T-helper 2 cell (primary cell): Measurements from ENCODE around the gene MTMR11.
A peak's percentile ranks its signal among the peaks of the same experiment; 100 is the strongest.
"Not testable (repeated sequence)": the region's sequence is repeated elsewhere in the genome, so short reads cannot be mapped to it uniquely, and the experiment has no call there.

Source experiments
- DNase-seq, 5 experiments: peaks; one replicate each; pipeline versions ENCODE4 v3.0.0 to v3.0.0-alpha.2; 2012 to 2022
- total RNA-seq, 2 donors: gene quantifications; one replicate each; lab custom pipeline; 2026; lab: John Stamatoyannopoulos, UW

The MTMR11 gene, protein sequence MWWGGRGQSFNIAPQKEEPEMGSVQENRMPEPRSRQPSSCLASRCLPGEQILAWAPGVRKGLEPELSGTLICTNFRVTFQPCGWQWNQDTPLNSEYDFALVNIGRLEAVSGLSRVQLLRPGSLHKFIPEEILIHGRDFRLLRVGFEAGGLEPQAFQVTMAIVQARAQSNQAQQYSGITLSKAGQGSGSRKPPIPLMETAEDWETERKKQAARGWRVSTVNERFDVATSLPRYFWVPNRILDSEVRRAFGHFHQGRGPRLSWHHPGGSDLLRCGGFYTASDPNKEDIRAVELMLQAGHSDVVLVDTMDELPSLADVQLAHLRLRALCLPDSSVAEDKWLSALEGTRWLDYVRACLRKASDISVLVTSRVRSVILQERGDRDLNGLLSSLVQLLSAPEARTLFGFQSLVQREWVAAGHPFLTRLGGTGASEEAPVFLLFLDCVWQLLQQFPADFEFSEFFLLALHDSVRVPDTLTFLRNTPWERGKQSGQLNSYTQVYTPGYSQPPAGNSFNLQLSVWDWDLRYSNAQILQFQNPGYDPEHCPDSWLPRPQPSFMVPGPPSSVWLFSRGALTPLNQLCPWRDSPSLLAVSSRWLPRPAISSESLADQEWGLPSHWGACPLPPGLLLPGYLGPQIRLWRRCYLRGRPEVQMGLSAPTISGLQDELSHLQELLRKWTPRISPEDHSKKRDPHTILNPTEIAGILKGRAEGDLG
- total RNA-seq = 0.27 to 0.62 reads per million in 2 donors

DNA sequence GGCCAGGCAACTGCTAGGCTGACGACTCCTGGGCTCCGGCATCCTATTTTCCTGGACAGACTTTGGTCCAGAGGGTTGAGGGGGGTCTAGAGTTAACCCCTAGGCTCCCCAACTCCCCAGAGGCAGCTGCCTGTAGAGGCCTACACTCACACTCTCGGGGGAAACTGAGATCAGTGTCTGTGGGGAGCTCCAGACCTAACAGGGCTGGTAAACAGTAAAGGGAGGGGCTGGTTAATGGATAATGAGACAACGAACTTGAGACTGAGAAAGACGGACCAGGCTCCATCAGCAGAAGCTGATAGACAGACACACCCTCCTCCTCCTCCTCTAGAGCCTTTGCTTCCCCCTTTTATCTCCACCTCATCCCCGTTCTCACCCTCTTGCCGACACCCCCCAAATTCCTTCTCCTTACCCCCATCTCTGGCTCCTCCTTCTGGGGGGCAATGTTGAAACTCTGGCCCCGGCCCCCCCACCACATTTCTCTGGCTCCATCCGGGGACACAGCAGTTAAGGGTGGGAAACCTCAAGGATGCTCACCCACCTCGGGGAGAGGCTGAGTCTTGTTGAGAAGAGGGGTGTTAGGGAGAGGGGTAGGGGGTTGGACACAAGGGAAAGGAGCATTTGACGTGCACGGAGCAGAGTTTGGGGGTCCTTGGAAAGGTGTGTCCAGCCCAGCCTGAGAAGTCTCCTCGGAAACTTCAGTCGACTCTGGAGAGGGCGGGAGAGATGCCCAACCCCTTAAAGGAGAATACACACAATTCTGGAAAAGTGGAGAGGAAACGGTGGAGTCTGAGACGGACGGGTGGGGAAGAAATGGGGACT, at the start of gene MTMR11:
TSS of gene MTMR11 (minus strand) at position 710 of the 822 bp plus-strand sequence. CDS start at position 478, 232 bp downstream.
- DNase-seq = no peak

- DNase-seq = no peak
Measured at GRCh38 chr1:149979972-149980540, 43.4 kb upstream of the MTMR11 start.

GRCh38 chr1:149979245-149979971, 42.7 kb upstream of the MTMR11 start:
- no peak for DNase-seq

DNA sequence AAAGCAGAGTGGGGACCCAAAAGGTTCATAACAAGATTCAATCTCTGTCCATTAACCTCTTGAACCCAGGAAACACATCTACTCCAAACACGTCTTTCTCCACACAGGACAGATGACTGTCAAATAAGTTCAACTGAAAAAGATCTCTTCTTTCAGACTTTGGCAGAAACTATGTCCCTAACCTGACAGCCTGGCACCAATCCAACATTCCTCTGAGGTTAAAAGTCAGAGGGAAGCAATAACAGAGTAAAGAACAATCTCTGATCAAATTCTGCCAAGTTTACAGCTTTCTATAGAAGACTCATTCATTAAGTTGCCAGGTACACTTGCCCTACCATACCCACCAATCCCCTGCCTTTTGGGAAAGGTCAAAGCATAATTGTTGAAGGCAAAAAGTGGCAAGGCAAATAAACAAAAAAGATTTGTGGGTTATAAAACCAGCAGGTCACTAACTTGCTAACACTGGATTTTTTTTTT, 41.9 kb upstream of the MTMR11 start:
- no peak for DNase-seq

DNA sequence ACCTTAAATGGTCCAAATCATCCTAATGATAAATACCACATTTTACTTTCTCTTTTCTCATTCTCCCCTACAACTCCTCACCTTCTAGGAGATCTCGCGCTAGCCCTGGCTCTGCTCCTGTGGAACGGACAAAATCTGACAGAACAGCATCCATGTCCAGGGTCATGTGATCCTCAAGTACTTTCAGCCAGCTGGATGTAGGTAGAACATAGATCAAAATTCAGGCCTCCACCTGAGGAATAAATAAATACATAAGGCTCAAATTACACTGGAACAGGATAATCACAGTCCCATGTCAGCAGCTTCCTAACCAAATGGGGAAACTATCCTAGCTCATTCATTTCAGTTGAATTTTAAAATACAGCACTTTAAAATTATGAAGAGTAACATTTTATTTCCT, 40.7 kb upstream of the MTMR11 start:
- DNase-seq = no peak

- DNase-seq = no peak
Measured at GRCh38 chr1:149972547-149972946, 35.9 kb upstream of the MTMR11 start.

GRCh38 chr1:149967646-149968045, 31.0 kb upstream of the MTMR11 start:
- no peak for DNase-seq

DNA sequence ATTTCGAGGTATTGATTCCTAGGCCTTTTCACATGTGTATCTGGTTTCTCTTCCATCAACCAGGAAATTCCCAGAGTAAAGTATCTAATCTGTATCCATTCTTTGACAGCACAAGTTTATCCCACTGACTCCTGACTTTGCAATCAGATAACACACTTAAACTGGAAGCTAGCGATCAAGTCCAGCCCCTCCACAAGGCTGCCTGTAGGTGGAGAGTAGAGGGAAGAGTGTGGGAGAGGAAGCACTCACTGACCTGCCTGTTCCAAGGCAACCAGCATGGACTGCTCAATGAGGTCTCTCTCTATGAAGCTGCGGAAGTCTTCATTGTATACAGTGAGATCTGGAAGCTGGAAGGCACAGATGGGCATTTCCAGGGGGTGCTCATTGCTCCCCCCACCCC, 30.4 kb upstream of the MTMR11 start:
- no peak for DNase-seq

- DNase-seq = no peak
Measured at GRCh38 chr1:149966405-149966804, 29.7 kb upstream of the MTMR11 start.

- DNase-seq = peak in 1 of 5 experiments; percentile 87
Measured at GRCh38 chr1:149965440-149965839, 28.8 kb upstream of the MTMR11 start.

DNA sequence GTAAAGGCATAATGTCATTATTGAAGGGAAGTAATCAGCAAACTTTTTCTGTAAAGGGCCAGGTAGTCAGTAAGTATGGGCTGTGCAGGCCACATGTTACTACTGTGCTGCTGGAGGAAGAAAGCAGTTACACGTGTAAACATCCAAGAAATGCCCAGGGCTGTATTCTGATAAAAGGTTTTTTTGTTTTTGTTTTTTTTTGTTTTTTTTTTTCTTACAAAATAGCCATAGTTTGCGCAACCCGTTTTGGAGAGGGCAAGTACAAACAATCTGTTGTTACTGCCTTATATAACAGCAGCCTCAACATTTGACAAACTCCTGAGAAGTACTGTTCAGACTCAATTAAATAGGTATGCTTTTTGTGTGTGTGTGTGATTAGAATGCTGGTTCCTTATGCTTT, 26.7 kb upstream of the MTMR11 start:
- no peak for DNase-seq

- DNase-seq = no peak
Measured at GRCh38 chr1:149962736-149963135, 26.1 kb upstream of the MTMR11 start.

- peak in 3 of 5 experiments; percentile 17 to 77 (median 20) for DNase-seq
Measured at GRCh38 chr1:149962039-149962647, 25.5 kb upstream of the MTMR11 start.

GRCh38 chr1:149957548-149957947, 20.9 kb upstream of the MTMR11 start:
- not testable (repeated sequence) for DNase-seq

DNA sequence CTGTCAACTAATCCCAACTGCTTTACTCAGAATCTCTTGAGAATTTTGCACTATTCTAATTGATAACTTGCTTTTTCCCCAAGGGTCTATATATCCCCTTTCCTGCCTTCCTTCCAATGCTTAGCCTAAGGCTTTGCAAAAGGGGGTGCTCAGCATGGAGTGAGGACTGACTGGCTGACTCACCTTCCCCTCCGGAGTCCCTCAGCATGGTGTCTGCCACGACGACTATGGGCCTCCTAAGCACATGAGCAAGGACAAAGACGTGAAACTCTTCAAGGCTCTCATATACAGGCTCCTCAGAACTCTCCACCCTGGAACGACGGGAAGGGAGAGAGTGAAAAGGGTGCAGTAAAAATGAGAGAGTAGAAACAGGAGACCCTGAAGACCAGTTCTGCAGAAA, 13.2 kb upstream of the MTMR11 start:
- DNase-seq = no peak

DNA sequence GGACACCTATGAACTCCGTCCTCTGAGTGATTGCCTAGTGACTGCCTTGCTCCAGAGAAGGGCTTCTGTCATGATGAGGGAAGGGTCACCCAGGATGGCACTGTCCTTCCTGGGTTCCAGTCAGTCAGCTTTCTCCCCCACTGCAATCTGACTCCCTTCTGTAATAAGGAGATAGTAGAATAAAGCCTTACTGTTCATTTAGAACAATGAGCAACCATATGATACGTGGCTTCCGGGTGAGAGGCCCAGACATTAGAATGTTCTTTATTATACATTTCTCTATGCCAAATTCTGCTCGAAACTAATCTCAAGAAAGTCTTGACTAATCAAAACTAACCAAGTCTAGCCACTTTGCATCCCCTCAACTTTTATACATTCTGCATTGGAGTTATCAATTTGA, 8.5 kb upstream of the MTMR11 start:
- no peak for DNase-seq

GRCh38 chr1:149942885-149943284, 6.2 kb upstream of the MTMR11 start:
- no peak for DNase-seq

DNA sequence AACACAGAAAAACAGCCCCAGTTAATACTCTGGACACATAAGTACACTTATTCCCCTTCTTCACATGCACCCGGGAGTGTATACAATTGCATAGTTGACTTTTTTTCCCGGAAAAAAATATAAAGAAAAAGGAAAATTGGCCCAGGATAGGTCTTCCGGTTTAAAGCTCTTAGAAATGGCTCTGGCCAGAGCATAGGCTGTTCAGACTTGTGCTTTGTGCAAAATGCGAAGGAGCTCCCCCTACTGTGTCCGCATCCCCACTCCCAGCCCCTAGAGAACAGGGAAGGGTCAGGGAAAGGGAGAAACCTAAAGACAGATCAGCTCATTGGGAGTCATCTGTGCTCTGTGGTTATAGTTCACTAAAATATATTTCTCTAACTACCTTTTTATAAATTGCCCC, 5.5 kb upstream of the MTMR11 start:
- DNase-seq = no peak

DNA sequence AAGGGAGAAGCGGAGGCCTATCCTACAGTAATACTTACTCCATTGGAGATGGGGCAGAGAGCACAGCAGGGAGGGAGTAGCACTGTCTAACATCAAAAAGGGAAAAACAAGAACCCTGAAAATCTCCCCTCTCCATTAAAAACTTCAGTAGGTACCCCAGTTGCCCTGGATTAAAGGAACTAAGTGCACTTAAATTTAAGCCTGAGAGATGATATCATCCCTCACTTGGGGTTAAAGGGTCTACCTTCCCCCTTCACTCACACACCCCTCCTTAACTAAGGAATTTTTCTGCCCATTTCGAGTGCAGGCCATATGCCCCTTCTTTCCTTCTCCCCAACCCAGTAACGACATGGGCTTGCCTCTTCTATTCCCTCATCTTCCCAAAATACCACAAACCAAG, 3.7 kb upstream of the MTMR11 start:
- no peak for DNase-seq

- not testable (repeated sequence) for DNase-seq
Measured at GRCh38 chr1:149938668-149939003, 2.0 kb upstream of the MTMR11 start.

DNA sequence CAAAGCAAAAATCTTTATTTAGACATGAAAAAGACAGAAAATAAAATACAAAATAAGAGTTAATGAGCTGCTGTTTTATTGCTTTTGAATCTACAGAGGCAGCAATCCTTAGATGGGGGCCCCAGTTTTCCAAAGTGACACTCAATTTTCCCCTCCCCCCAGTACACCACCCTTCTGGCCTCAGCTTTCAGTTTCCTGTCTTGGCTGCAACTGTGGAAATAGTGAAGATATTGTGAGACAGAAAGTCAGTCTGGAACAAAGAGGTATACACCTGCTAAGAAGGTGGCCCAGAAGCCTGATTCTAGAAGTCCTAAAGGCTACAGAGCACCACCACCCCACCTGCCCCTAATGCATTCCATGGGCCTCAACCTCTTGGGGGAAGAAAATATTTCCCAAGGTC, 1.1 kb upstream of the MTMR11 start:
- no peak for DNase-seq
